Amniotic epithelial cell (primary cell): ENCODE data around the gene SPATA20.

Experiments
- DNase-seq: peaks from one replicate; pipeline ENCODE4 v3.0.0-alpha.2; 2010; ENCODE audit warnings: low read depth

The SPATA20 gene

DNA sequence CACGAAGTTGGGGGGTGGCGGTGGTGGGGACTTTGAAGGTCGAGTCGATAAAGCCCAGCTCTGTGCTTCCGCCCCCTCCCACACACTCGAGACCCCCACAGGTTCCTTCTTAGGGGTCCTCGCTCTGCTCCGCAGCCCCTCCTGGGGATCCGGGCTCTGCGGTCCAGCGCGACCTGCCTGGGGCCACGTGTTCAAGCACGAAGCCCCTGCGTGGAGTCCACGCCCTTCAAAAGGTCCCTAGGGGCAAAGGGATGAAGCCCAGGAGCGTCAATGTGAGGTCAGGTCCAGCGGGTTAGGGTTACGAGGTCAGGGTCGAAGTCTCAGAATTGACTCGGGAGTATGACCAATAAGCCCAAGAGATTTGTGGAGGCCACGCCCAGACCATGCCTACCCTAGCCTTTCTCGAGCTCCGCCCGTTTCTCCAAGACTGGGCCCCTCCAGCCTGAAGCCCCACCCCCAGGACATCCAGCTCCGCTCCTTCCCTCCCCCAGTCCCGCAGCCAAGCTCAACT, 12.8 kb downstream of the SPATA20 start:
- DNase-seq: peak; percentile 42

DNA sequence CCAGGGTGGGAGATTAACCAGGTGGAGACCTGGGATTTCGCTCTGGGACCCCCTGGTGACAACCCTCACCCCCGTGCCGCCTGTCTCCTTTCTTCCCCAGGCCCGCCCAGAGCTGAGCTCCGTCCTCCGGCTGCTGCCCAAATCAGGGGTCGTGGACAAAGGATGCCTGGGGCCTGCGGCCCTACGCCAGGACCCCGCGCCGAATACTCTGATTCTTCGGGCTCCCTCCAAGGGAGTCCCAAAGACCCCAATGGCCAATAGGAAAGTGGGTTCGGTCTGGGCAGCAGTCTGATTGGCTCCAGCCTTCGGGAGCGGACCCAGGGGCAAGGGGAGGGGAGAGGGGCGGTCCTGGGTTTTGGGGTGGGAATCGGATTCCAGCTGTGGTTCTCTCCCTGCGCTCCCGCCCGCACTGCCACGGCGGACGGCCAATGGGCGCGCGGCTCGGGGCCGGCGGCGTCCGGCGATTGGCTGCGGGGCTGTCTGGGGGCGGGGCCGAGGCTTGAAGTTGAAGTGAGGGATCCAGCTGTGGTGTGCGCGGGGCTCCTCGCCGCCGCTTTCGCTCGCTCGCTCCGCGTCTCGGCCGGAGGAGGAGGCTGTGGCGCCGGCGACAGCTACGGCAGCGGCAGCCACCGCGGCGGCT, 13.3 kb downstream of the SPATA20 start, which contains the start of gene CACNA1G:
TSS of gene CACNA1G (plus strand) at position 531 of the 640 bp plus-strand sequence. CDS start 745 bp downstream, outside the sequence.
- peak; percentile 57 for DNase-seq

DNA sequence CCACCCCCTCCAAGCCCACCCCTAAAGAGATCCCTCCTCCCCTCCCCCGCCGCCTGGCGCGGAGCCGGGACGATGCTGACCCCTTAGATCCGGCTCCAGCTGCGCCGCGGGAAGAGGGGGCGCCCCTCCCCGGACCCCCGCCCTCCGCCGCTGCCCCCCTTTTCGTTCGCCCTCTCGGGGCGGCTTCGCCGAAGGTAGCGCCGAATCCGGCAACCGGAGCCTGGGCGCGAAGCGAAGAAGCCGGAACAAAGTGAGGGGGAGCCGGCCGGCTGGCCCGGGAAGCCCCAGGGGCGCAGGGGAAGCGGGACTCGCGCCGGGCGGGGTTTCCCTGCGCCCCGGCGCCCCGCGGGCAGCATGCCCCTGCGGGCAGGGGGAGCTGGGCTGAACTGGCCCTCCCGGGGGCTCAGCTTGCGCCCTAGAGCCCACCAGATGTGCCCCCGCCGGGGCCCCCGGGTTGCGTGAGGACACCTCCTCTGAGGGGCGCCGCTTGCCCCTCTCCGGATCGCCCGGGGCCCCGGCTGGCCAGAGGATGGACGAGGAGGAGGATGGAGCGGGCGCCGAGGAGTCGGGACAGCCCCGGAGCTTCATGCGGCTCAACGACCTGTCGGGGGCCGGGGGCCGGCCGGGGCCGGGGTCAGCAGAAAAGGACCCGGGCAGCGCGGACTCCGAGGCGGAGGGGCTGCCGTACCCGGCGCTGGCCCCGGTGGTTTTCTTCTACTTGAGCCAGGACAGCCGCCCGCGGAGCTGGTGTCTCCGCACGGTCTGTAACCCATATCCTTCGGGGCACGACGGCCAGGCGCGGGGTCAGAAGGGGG, 14.2 kb downstream of the SPATA20 start:
- DNase-seq: no peak

DNA sequence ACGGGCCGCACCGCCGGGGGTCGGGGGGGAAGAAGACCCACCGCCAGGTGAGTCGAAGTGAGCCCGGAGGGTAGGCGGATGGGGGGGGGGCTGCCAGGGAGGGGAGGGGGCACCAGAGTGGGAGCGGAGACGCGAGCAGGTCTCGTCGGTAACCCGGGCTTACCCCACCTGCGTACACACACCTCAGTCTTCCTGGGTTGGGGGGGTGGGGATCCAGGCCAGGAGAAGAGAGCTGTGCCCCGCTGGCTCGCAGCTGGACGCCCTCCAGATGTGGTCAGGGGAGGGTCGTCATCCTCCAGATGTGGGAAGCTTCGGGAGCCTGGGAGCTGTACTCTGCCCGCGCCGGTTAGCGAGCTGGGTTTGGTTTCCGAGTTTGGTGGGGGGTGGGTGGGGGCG, 14.8 kb downstream of the SPATA20 start:
- no peak for DNase-seq

DNA sequence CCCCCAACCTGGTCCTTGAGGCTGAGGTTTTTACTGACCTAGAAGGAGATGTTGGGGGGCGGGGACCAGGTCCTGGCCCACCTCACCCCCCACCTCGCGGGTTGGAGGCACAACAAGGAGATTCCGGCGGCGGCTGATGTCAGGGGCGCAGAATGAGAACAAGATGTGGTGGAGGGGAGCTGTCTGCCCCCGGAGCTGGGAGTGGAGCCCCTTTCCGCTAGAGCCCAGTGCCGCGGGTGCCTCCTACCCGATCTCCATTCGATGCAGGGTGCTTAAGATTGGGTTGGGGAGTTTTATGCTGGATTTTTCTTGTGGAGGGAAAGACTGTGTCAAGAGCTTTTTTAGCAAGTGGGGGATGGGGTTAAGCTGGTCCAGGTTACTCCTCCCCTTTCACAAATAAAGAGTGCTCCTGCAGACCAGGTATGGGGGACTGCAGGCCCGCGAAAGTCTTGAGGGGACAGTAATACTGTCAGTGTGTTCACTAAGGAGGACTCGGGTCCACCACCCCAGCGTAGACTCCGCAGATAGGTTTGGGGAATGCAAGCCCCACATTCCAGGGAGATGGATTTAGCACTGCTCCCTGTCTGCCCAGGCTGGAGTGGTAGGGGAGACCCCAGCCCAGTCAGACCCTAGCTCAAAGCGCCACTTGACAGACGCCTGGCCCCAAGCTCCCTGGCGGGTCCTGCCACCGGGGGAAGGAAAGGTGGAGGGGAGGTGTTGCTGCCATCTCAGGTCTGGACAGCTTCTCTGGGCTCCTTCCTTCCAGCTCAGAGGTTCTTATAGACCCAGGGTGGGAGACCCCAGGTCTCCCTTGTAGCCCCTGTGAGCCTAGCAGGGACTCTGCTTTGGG, 15.5 kb downstream of the SPATA20 start:
- no peak for DNase-seq

DNA sequence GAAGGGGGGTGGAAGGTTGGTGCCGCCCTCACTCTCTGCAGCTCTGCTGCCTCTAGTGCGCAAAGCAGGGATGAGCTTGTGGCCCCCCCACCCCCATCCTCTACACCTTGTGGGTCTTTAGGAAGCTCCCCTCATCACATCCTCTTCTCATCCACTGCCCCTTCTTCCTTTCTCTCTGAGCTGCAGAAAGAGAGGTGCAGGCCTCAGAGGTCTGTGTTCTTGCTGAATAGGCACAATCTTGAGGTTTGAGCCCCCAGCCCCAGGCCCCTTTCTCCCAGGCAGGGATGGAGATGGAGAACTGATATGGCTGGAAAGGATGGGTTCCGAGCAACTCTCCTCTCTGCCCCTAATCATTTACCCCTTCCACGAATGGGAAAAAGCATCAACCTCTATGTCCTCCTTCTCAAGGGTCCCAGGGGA, 16.1 kb downstream of the SPATA20 start:
- DNase-seq: no peak

DNA sequence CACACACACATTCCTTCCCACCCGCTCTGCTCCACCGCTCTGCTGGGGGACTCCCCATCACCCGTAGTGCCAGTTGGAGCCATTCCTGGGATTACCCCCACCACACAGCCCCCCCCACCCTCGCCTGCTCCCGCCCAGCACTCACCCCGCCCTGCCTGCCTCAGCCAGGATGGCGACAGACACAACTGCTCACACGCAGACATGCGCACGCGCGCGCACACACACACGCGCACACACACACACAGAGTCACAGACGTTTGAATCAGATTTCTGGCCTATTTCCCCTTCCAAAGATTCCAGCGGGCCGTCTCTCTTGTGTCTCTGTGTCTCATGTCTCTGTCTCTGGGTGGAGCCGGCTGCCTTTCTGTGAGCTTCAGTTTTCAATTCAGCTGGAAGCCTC, 17.9 kb downstream of the SPATA20 start:
- DNase-seq: peak; percentile 20

DNA sequence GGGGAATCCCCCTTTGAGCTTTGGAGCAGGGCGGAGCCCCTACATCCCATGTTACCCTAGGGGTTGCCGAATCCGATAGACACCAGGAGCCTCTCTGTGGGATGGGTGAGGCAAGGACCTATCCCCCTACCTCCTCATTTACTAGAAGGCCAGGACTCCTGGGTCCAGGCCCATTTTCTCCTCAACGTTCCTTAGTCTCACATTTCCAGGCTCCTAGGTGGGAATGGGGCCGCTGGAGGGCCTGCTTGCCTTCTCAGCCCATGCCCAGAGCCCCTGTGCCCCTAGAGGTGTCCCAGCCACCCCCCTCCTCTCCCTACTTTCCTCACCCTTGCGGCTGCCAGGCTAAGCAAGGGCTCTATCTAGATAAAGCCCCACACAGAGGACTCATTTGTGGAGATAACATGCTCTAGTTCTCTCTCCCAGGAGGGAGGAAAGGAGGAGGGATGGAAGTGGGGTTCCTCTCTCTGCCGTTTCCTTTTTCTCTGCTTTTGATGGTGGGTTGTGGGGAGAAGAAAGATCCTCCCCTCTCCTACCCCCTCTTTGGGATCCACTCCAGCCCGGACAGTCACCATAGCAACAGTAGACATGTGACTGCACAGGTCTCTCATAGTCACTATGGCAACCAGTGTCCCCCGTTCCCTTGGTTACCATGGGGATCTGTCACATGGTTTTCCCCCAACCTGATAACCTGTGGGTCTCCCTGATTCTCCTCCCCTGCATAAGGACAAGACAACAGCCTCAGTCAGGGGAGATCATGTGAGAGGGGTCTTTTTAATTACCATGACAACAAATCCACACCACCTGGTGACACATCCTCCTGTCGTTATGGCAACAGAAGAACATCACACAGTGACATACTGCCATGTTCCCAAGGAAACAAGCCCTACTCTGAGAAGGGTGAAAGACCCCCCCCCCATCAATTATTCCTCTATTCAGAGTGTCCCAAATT, 18.7 kb downstream of the SPATA20 start:
- peak; percentile 5 for DNase-seq

DNA sequence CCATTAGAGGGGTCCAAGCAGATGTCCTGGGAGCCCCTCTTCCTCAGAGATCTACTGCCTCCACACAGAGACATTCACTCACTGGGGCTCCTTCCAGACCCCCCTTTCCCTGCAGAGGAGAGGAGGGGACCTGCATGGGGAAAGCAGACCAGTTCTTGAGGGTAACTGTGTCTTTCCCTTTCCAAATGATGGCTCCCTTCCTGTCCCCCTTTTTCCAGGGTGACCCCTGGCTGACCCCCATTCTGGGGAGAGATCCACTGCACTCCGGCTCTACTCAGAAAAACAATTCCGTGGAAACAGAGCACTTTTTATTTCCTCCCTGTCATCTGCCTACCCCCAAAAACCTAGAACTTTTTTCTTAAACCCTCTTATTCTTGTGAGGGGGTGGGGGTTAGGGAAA, 19.9 kb downstream of the SPATA20 start:
- DNase-seq: no peak

DNA sequence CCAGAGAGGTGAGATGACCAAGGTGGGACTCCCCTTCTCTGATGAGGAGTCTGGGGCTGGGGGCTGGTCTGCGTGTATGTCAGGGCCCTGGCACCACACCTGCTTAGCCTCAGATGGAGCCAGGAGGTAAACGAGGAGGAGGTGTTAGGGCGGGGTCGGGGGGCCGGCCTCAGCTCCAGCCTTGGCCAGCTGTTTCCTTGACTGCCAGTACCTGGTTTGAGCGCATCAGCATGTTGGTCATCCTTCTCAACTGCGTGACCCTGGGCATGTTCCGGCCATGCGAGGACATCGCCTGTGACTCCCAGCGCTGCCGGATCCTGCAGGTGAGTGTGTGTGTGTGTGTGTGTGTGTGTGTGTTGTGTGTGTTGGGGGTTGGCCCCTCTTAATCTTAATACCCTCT, 21.7 kb downstream of the SPATA20 start:
- DNase-seq: no peak

DNA sequence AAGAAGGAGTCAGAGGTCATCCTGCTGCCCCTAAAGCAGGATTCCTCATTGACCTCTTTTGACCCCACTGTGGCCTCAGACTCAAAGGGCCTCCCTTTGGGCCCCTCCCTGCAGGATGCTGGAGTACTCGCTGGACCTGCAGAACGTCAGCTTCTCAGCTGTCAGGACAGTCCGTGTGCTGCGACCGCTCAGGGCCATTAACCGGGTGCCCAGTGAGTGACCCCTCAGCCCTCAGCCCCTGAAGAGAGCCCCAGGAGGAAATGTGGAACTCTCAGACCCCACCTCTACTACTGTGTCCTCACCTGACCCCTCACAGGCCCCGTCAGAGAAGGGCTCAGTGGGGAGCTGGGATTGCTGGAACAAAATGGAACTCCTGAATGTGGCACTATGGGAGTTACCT, 22.6 kb downstream of the SPATA20 start:
- no peak for DNase-seq

DNA sequence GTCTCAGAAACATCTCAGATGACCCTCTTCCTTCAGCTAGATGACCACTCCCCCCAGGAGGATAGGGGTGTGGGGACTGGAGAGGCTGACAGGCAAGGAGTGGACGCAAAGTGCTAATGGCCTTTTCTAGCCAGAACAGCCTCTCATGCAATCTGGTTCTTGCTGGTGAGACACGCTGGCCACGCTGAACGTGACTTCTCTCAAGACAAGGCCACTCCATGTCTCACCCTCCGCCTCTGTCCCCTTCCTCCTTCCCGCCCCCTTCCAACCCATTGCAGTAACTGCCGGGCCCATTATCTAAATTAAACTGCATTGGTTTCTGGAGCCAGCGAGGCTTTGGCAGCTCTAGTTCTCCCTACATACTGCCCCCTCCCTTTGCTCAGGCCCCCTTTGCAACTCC, 23.1 kb downstream of the SPATA20 start:
- no peak for DNase-seq

DNA sequence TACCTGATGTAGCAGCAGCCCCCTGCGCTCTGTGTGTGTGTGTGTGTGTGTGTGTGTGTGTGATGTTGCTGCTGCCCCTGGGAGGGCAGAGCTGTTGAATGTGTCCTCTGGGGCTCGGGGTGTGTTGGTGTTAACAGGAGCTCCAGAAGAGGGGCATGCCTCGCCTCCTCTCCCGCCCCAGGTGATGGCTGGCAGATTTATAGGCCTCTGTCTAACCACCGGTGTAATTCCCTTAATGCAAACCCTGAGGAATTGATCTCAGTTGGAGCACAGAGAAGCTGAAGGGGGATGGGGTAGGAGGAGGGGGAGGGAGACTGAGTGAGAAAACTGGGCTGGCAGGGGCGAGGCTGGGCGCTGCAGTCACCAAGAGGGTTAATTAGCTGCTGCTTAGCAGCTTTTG, 23.6 kb downstream of the SPATA20 start:
- DNase-seq: no peak

DNA sequence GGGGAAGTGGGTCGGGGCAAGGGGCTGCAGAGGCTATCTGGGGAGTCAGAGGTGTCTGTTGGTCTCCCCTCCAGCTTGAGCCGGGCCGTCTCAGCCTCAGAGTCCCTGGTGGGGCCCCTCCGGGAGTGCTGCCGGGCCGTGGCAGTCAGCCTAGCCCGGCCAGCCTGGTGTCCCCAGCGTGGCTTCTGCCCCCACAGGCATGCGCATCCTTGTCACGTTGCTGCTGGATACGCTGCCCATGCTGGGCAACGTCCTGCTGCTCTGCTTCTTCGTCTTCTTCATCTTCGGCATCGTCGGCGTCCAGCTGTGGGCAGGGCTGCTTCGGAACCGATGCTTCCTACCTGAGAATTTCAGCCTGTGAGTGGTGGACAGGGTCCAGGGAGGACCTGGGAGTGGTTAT, 24.7 kb downstream of the SPATA20 start:
- DNase-seq: no peak

DNA sequence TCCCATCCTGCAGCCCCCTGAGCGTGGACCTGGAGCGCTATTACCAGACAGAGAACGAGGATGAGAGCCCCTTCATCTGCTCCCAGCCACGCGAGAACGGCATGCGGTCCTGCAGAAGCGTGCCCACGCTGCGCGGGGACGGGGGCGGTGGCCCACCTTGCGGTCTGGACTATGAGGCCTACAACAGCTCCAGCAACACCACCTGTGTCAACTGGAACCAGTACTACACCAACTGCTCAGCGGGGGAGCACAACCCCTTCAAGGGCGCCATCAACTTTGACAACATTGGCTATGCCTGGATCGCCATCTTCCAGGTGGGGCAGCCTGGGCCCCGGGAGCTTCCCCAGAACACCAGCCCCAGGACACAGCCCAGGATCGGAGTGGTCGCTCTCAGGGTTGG, 25.6 kb downstream of the SPATA20 start:
- no peak for DNase-seq

DNA sequence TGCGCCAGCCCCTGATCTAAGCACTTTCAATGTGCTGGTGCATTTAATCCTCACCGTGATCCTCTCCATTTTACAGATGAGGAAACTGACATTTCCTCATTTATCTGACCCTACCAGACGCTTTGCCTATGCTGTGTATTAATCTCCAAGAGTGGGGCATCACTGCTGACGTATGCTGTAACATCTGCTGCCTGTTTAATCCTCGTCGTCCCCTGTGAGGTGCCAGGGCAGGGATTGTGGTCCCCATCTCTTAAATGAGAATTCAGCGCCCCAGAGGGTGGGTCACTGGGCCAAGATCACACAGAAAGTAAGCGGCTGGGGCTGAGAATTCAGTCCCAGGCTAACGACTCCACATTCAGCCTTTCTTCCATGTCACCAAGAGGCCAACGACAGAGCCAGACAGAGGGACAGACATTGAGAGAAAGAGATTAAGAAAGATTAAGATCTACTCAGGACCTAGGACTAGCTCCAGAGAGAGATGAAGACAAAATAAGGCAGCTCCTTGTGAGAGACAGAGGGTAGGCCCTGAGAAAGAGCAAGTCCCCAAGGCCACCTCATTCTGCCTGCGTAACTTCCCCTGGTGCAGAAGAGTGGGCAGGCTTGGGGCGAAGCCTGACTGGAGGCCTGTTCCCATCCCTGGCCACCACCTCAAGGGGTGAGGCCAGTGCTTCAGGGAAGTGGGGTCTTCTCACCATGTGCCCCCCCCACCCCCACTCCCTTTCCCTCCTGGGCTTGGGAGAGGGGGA, 27.1 kb downstream of the SPATA20 start:
- no peak for DNase-seq

DNA sequence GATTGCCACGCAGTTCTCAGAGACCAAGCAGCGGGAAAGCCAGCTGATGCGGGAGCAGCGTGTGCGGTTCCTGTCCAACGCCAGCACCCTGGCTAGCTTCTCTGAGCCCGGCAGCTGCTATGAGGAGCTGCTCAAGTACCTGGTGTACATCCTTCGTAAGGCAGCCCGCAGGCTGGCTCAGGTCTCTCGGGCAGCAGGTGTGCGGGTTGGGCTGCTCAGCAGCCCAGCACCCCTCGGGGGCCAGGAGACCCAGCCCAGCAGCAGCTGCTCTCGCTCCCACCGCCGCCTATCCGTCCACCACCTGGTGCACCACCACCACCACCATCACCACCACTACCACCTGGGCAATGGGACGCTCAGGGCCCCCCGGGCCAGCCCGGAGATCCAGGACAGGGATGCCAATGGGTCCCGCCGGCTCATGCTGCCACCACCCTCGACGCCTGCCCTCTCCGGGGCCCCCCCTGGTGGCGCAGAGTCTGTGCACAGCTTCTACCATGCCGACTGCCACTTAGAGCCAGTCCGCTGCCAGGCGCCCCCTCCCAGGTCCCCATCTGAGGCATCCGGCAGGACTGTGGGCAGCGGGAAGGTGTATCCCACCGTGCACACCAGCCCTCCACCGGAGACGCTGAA, 28.7 kb downstream of the SPATA20 start:
- no peak for DNase-seq

DNA sequence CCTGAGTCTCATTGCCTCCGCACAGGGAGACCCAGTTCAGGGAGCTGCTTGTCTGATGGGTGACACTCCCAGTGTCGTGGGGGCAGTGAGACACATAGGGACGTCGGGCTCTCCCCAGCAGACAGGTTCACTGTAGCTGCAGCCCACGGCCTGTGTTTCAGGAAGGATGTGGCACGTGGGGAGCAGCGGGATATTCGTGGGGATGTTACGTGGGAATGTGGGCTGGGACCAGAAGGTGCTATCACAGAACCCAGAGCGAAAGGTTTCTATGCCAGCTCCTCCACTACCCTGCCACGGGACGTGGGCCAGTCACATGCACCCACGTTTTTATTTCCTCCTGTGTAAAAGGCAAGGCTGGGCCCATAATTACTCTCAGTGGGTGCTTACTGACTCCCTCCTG, 29.9 kb downstream of the SPATA20 start:
- no peak for DNase-seq

DNA sequence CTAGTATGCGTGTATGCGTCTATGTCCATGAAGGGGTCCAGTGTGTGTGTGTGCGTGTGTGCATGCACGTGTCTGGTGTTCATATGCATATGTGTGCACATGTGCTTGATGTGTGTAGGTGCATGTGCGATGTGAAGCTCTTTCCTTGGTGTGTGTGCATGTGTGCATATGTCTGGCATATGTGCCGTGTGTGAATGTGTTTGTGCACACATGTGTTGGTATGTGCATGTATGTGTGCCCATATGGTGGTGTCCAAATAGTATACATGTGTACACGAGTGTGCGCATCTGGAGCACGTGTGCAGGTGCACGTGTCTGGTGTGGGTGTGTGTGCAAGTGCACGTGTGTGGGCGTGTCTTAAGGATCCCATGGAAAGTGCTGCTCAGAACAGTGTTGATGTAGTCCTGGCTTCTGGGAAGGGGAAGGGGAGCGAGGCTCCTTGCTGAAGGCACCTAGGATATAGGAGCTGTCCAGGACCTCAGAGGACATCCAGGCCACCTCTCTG, 30.5 kb downstream of the SPATA20 start:
- no peak for DNase-seq

DNA sequence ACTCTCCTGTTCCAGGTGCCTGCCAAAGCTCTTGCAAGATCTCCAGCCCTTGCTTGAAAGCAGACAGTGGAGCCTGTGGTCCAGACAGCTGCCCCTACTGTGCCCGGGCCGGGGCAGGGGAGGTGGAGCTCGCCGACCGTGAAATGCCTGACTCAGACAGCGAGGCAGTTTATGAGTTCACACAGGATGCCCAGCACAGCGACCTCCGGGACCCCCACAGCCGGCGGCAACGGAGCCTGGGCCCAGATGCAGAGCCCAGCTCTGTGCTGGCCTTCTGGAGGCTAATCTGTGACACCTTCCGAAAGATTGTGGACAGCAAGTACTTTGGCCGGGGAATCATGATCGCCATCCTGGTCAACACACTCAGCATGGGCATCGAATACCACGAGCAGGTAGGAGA, 31.2 kb downstream of the SPATA20 start:
- no peak for DNase-seq
